Upper lobe of left lung (tissue), 6 donors: ENCODE data around the gene PTPDC1. TPM values are rescaled to one million over a fixed set of nuclear protein-coding genes. Genes with fewer than 3 reads are reported as not detected.
"Not testable (repeated sequence)": the region's sequence is repeated elsewhere in the genome, so short reads cannot be mapped to it uniquely, and the experiment has no call there.

Source experiments
- ATAC-seq, 2 donors: fragments of 200-7000 bp; cut with Tn5 transposase; one replicate each; pipeline ENCODE4 v1.9.1; 2022; ENCODE audit warnings: mild to moderate bottlenecking in 2 of 2, moderate library complexity in 2 of 2; ENCODE audit not compliant: low FRiP score in 2 of 2
- DNase-seq, 2 donors: peaks; one replicate each; pipeline ENCODE4 v3.0.0-alpha.2; 2019 to 2020
- H3K27ac ChIP-seq, 4 donors: fragments of 200-600 bp; sonication (generic); one replicate each; pipeline ENCODE4 v1.5.1; 2016 to 2019
- H3K27me3 ChIP-seq, 4 donors: fragments of 200-600 bp; sonication (generic); one replicate each; pipeline ENCODE4 v1.5.1; 2017 to 2019
- H3K36me3 ChIP-seq, 4 donors: fragments of 200-600 bp; sonication (generic); one replicate each; pipeline ENCODE4 v1.5.1; 2016 to 2019
- H3K4me1 ChIP-seq, 4 donors: fragments of 200-600 bp; sonication (generic); one replicate each; pipeline ENCODE4 v1.5.1; 2018 to 2019
- H3K4me3 ChIP-seq, 4 donors: fragments of 200-600 bp; sonication (generic); one replicate each; pipeline ENCODE4 v1.5.1; 2017 to 2019; ENCODE audit warnings: mild to moderate bottlenecking in 2 of 4, moderate library complexity in 1 of 4
- H3K9me3 ChIP-seq, 4 donors: fragments of 200-600 bp; sonication (generic); one replicate each; pipeline ENCODE4 v1.5.1; 2018 to 2019
- EP300 ChIP-seq, 4 donors: sonication (generic); formaldehyde crosslinking; IDR thresholded peaks; one replicate each; pipeline ENCODE4 v1.5.1; 2017; ENCODE audit warnings: antibody characterized with exemption in 4 of 4, control low read depth in 2 of 4
- POLR2A ChIP-seq, 4 donors: fragments of 450-650 bp; IDR thresholded peaks; one replicate each; pipeline ENCODE4 v1.5.1; 2016 to 2017; ENCODE audit warnings: antibody characterized with exemption in 4 of 4, mild to moderate bottlenecking in 2 of 4
- POLR2AphosphoS5 ChIP-seq, 2 donors: sonication (generic); formaldehyde crosslinking; IDR thresholded peaks; one replicate each; pipeline ENCODE4 v1.5.1; 2017; ENCODE audit warnings: antibody characterized with exemption in 2 of 2
- WGBS, 2 donors: methylation state at CpG; one replicate each; pipeline ENCODE4 v1.1.5; 2017 to 2018; 5-methylcytosine and 5-hydroxymethylcytosine counted together
- total RNA-seq, 6 donors: library from RNA; depleted of rRNA in 4 of 6; stranded (reverse); fragments of >200 nt in 4 of 6; gene quantifications; one replicate each; pipeline versions ENCODE4 v1.1.0 to v1.2.1, GENCODE V29; 2016 to 2021
- TF ChIP-seq, protein P1 (sequence below), 6 experiments: fragments of 450-650 bp in 4 of 6; fragments of 200-600 bp in 2 of 6; sonication (generic) in 2 of 6; IDR thresholded peaks; one replicate each; pipeline ENCODE4 v1.5.1; 2016 to 2019; ENCODE audit warnings: antibody characterized with exemption in 6 of 6
- donor health status: DM: no; HTN: no; CAD: no; lungs with moderate emphysema.
- donor health status: DM: no; HTN: yes; CAD: no; lungs with severe emphysema.

PTPDC1 gene
- total RNA-seq, 6 donors from 2014 or later: 9.0 to 24.5 (median 16.6) TPM

DNA sequence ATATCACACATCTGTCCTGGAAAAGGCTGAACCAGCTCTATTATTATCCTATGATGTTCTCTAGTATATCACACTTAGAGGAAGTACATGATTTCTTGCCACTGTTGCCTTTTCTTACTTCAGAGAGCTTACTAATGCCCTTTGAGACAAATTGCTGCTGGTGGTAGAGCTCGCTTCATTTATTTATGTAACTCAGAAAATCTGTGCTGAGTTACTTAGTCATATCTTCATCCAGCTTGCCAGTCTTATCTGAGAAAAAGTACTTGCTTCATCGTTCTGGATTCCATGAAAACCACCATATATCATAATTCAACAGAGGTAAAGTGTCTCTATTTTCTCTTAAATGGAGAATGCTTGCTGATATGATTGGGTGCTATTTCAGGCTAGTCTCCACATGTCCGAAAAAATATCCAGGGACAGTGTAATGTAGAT is 26.6 kb downstream of the PTPDC1 start:
- DNase-seq (no peak), ATAC-seq (peak in 1 of 2 donors; percentile 71)
- WGBS, 2 donors: 77 to 85% methylated on average over 3 of the region's 3 CpGs
- Histone ChIP-seq H3K27me3 (no peaks in the 10 kb centered on the region), H3K9me3 (no peaks in the 10 kb centered on the region), H3K36me3 (no peaks in the 10 kb centered on the region), H3K4me1 (peaks cover 0 to 3% (median 0%) of the 10 kb centered on the region in 4 donors), H3K27ac (no peak overlapping the region), H3K4me3 (no peak overlapping the region)
- TF ChIP-seq POLR2A (IDR thresholded peaks at IDR 0.05): no peak
- no peak for TF ChIP-seq EP300 (IDR thresholded peaks at IDR 0.05)
- no peak for TF ChIP-seq POLR2AphosphoS5 (IDR thresholded peaks at IDR 0.05)

DNA sequence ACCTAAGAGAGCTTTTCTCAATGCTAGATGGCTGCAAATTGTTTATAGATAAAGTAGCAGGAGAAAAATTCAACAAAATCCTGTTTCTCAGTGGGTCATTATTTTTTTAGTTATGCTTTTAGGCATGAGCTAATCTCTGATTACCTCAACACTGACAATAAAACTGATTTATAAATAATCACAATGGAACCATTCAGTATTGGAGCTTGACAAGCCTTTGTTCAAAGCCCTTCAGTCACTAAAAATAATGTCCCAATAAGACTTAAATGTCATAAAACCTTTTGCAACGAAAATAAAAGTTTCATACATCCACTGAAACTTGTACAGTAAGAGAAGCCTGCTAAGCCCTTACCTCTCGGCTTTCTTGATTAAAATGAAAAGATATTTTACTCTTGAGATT is 27.2 kb downstream of the PTPDC1 start:
- no peak for DNase-seq
- Histone ChIP-seq H3K9me3 (no peaks in the 10 kb centered on the region), H3K4me1 (peaks cover 0 to 3% (median 0%) of the 10 kb centered on the region in 4 donors), H3K27me3 (no peaks in the 10 kb centered on the region), H3K4me3 (no peak overlapping the region), H3K27ac (no peak overlapping the region), H3K36me3 (no peaks in the 10 kb centered on the region)
- no peak for TF ChIP-seq POLR2A (IDR thresholded peaks at IDR 0.05)
- TF ChIP-seq, protein P1, sequence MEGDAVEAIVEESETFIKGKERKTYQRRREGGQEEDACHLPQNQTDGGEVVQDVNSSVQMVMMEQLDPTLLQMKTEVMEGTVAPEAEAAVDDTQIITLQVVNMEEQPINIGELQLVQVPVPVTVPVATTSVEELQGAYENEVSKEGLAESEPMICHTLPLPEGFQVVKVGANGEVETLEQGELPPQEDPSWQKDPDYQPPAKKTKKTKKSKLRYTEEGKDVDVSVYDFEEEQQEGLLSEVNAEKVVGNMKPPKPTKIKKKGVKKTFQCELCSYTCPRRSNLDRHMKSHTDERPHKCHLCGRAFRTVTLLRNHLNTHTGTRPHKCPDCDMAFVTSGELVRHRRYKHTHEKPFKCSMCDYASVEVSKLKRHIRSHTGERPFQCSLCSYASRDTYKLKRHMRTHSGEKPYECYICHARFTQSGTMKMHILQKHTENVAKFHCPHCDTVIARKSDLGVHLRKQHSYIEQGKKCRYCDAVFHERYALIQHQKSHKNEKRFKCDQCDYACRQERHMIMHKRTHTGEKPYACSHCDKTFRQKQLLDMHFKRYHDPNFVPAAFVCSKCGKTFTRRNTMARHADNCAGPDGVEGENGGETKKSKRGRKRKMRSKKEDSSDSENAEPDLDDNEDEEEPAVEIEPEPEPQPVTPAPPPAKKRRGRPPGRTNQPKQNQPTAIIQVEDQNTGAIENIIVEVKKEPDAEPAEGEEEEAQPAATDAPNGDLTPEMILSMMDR (IDR thresholded peaks at IDR 0.05): no peak
- TF ChIP-seq POLR2AphosphoS5 (IDR thresholded peaks at IDR 0.05): no peak
- no peak for TF ChIP-seq EP300 (IDR thresholded peaks at IDR 0.05)
- no peak for ATAC-seq
- WGBS, 2 donors: 83 to 91% methylated on average over 2 of the region's 2 CpGs

DNA sequence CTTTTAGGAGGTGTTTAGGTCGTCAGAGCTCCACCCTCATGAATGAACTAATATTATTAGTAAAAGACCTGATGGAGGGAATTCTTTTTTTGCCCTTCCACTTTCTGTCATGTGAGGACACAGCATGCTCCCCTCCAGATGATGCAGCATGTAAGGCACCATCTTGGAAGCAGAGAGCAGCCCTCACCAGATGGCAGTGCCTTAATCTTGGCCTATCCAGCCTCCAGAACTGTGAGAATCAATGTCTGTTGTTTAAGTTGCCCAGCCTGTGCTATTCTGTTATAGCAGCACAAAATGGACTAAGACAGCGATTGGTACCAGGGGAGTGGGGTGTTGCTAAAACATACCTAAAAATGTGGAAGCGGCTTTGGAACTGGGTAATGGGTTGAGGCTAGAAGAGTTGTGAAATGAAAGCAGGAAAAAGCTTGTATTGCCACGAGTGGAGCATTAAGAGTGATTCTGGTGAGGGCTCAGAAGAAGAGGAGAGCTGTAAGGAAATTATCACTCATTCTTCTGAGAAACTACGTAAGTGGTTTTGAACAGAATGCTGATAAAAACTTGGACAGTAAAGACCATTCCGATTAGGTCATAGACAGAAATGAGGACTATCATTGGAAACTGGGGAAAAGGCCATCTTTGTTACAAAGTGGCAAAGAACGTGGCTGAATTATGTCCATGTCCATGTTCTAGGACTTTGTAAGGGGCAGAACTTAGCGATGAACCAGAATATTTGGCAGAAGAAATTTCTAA is 28.6 kb downstream of the PTPDC1 start:
- WGBS, 2 donors: 74 to 82% methylated on average over 8 of the region's 8 CpGs
- Histone ChIP-seq H3K9me3 (no peaks in the 10 kb centered on the region), H3K4me1 (peaks cover 0 to 3% (median 0%) of the 10 kb centered on the region in 4 donors), H3K36me3 (no peaks in the 10 kb centered on the region), H3K27me3 (no peaks in the 10 kb centered on the region), H3K27ac (no peak overlapping the region), H3K4me3 (no peak overlapping the region)
- TF ChIP-seq EP300 (IDR thresholded peaks at IDR 0.05): no peak
- TF ChIP-seq, protein P1 (IDR thresholded peaks at IDR 0.05): no peak
- TF ChIP-seq POLR2AphosphoS5 (IDR thresholded peaks at IDR 0.05): no peak
- TF ChIP-seq POLR2A (IDR thresholded peaks at IDR 0.05): no peak
- ATAC-seq: peak in 1 of 2 donors; percentile 73
- no peak for DNase-seq

DNA sequence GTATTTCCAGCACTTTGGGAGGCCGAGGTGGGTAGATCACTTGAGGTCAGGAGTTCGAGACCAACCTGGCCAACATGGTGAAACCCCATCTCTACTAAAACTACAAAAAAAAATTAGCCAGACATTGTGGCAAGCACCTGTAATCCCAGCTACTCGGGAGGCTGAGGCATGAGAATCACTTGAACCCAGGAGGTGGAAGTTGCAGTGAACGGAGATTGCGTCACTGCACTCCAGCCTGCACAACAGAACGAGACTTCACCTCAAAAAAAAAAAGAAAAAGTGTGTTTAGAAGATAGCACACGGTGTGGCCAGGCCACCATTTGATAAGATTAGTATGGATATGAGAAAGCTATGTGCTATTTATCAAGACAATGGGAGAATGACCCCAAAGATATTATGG is 35.8 kb downstream of the PTPDC1 start:
- 71 to 80% methylated on average over 7 of the region's 7 CpGs for WGBS, 2 donors
- H3K4me1 ChIP-seq: not testable (repeated sequence)

DNA sequence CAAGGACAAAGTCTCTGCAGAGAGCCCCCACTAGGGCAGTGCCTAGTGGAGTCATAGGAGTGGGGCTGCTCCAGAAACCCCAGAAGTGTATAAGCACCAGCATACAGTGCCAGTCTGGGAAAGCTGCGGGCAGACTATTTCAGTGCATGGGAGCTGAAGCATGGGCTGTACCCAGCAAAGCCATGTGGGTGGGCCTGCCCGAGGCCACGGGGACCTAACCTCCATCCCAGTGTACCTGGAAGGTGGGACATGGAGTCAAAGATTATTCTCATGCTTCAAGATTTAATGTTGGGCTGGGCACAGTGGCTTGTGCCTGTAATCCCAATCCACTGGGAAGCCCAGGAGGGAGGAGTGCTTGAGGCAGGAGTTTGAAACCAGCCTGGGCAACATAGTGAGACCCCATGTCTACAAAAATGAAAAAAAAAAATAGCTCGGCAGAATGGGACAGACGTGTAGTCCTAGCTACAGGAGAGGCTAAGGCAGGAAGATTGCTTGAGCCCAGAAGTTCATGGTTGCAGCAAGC is 36.7 kb downstream of the PTPDC1 start:
- no peak overlapping the region for H3K4me3 ChIP-seq
- DNase-seq (peak in 1 of 2 donors; percentile 25), ATAC-seq (no peak)
- H3K27ac ChIP-seq: no peak overlapping the region
- no peaks in the 10 kb centered on the region for H3K27me3 ChIP-seq
- 99 to 100% methylated on average over 5 of the region's 5 CpGs for WGBS, 2 donors
- no peaks in the 10 kb centered on the region for H3K4me1 ChIP-seq
- TF ChIP-seq, protein P1 (IDR thresholded peaks at IDR 0.05): no peak
- no peak for TF ChIP-seq EP300 (IDR thresholded peaks at IDR 0.05)
- TF ChIP-seq POLR2AphosphoS5 (IDR thresholded peaks at IDR 0.05): no peak
- no peak for TF ChIP-seq POLR2A (IDR thresholded peaks at IDR 0.05)
- H3K36me3 ChIP-seq: no peaks in the 10 kb centered on the region
- peaks cover 0 to 4% (median 0%) of the 10 kb centered on the region in 4 donors for H3K9me3 ChIP-seq

More for the DNA sequence above, 35.8 kb downstream of the PTPDC1 start:
- H3K27ac ChIP-seq, H3K36me3 ChIP-seq, DNase-seq, ATAC-seq, H3K4me3 ChIP-seq, H3K27me3 ChIP-seq, H3K9me3 ChIP-seq: not testable (repeated sequence)
